Psoas muscle (tissue), 8 donors: ENCODE data around the gene KCNJ10. TPM values are rescaled to one million over a fixed set of nuclear protein-coding genes. Genes with fewer than 3 reads are reported as not detected.
"Not testable (repeated sequence)": the region's sequence is repeated elsewhere in the genome, so short reads cannot be mapped to it uniquely, and the experiment has no call there.

Source experiments
- ATAC-seq, 4 donors: fragments of 200-7000 bp; cut with Tn5 transposase; one replicate each; pipeline ENCODE4 v1.9.1; 2020; ENCODE audit warnings: moderate library complexity in 3 of 4, mild to moderate bottlenecking in 2 of 4
- DNase-seq, 2 donors: peaks; one replicate each; pipeline ENCODE4 v3.0.0-alpha.2; 2020
- H3K27ac ChIP-seq: fragments of 200-600 bp; one replicate; pipeline ENCODE4 v1.8.0; 2022
- H3K27me3 ChIP-seq, 3 donors: fragments of 200-600 bp in 1 of 3; one replicate each; pipeline versions ENCODE4 v1.6.1 to v1.8.0; 2013 to 2022; ENCODE audit warnings: low read length in 2 of 3, mild to moderate bottlenecking in 2 of 3, moderate library complexity in 1 of 3; ENCODE audit not compliant: insufficient read depth in 3 of 3
- H3K36me3 ChIP-seq, 2 donors: fragments of 200-600 bp in 1 of 2; one replicate each; pipeline versions ENCODE4 v1.6.1 to v1.8.0; 2013 to 2022; ENCODE audit warnings: low read depth in 1 of 2, mild to moderate bottlenecking in 1 of 2, moderate library complexity in 1 of 2; ENCODE audit not compliant: insufficient read depth in 1 of 2
- H3K4me1 ChIP-seq: fragments of 200-600 bp; one replicate; pipeline ENCODE4 v1.8.0; 2022
- H3K4me3 ChIP-seq: fragments of 200-600 bp; one replicate; pipeline ENCODE4 v1.8.0; 2022; ENCODE audit warnings: mild to moderate bottlenecking
- H3K9me3 ChIP-seq: fragments of 200-600 bp; one replicate; pipeline ENCODE4 v1.8.0; 2022
- CTCF ChIP-seq: fragments of 200-600 bp; IDR thresholded peaks from one replicate; pipeline ENCODE4 v1.8.0; 2022; ENCODE audit warnings: antibody characterized with exemption
- WGBS, 3 donors: extraction: QIAGEN DNeasy Blood & Tissue Kit; methylation state at CpG; one replicate each; pipeline versions ENCODE4 v1.1.6 to v1.1.7; 2013; 5-methylcytosine and 5-hydroxymethylcytosine counted together
- intact Hi-C, 2 donors: fragments of 100-400 bp; cut with DNase I; formaldehyde crosslinking; loops; one replicate each; pipeline versions ENCODE4 v1.11.0 to v1.14.2; 2022
- polyA plus RNA-seq, 3 donors: library from polyadenylated mRNA; stranded (reverse); fragments of 200-250 nt; gene quantifications; one replicate each; pipeline ENCODE4 v1.2.3, GENCODE V29; 2013
- total RNA-seq, 4 donors: library from RNA; stranded (reverse); fragmentation: NEBNext Ultra II Directional in 2 of 4; extraction: Animal tissue kit (Norgen Biotek cat#: 25700) in 2 of 4; gene quantifications; one replicate each; pipeline versions ENCODE4 v1.2.1 to v1.2.4, GENCODE V29; 2021 to 2023
- donor health status: healthy with polysubstance abuse.
- donor health status: DM: no; HTN: no; CAD: no; lungs with moderate emphysema.
- donor health status: Bipolar disorder and iron deficiency.
- donor health status: healthy.
- donor health status: DM: yes; HTN: yes; CAD: no.
- donor health status: DM: no; HTN: no; CAD: no.
- donor health status: DM: no; HTN: no; CAD: no.
- donor health status: DM: yes; HTN: yes; CAD: no.

KCNJ10 gene
- total and polyA plus RNA-seq, 7 donors = 0.01 to 0.09 (median 0.05) TPM; not detected in 3

GRCh38 chr1:160112357-160112756, 42.4 kb upstream of the KCNJ10 start:
- no peak overlapping the region for H3K4me3 ChIP-seq
- intact Hi-C loops = loop anchor here in 1 of 2 donors (5.0 kb wide), 1 partner anchor 60 kb away; no protein-coding TSS in a partner anchor
- DNase-seq = no peak
- peaks cover 35% of the 10 kb centered on the region for H3K4me1 ChIP-seq
- peak overlapping the region; percentile 46 for H3K27ac ChIP-seq
- H3K9me3 ChIP-seq = no peaks in the 10 kb centered on the region
- no peak for ATAC-seq
- WGBS, 3 donors = 60 to 76% (median 72%) methylated on average over 12 of the region's 12 CpGs
- H3K27me3 ChIP-seq = no peaks in the 10 kb centered on the region
- no peaks in the 10 kb centered on the region for H3K36me3 ChIP-seq
- no peak for TF ChIP-seq CTCF

DNA sequence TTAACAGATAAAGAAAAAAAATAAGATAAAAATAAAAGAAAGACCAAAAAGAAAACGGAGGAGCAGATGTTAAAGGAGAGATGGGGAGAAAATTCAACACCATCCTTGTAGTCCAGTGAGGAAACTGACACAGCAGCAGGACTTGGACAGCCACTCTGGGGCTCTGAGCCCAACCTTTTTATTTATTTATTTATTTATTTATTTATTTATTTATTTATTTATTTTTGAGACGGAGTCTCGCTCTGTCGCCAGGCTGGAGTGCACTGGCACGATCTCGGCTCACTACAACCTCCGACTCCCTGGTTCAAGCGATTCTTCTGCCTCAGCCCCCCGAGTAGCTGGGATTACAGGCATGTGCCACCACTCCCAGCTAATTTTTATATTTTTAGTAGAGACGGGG, 41.5 kb upstream of the KCNJ10 start:
- not testable (repeated sequence) for H3K36me3 ChIP-seq, H3K4me3 ChIP-seq, H3K27me3 ChIP-seq, H3K9me3 ChIP-seq, DNase-seq, ATAC-seq
- intact Hi-C loops = loop anchor here in 1 of 2 donors (5.0 kb wide), 1 partner anchor 61 kb away; no protein-coding TSS in a partner anchor
- WGBS, 3 donors = 71 to 88% (median 71%) methylated on average over 10 of the region's 10 CpGs
- Histone ChIP-seq H3K27ac (peak overlapping the region; percentile 46), H3K4me1 (peaks cover 35% of the 10 kb centered on the region)

DNA sequence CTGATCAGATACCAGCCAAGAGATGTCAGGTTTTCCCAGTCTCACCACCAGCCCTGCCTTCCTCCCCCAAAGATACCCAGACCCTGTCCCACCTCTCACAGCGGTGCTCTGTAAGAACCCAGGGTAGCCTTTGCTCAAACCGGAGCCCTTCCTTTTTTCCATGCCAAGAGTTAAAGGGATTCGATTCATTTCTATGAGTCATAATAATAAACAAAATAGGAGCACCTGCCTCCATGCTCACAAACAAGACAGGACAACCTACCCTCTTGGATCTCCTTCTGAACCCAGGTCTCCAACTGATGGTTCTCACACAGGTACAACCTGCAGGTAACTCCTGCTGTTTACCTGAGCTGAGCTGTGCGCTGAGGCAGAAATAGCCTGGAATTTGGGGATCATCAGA, 39.7 kb upstream of the KCNJ10 start:
- no peak for ATAC-seq
- DNase-seq = no peak
- WGBS, 3 donors = 58 to 67% (median 65%) methylated on average over 4 of the region's 4 CpGs
- Histone ChIP-seq H3K27me3 (no peaks in the 10 kb centered on the region), H3K4me1 (peaks cover 29% of the 10 kb centered on the region), H3K4me3 (no peak overlapping the region), H3K36me3 (no peaks in the 10 kb centered on the region), H3K27ac (no peak overlapping the region), H3K9me3 (no peaks in the 10 kb centered on the region)
- TF ChIP-seq CTCF = no peak
- intact Hi-C loops = loop anchor here in 1 of 2 donors (5.0 kb wide), 1 partner anchor 63 kb away; no protein-coding TSS in a partner anchor

- TF ChIP-seq CTCF = peak; percentile 42
- Histone ChIP-seq H3K4me3 (no peak overlapping the region), H3K36me3 (no peaks in the 10 kb centered on the region), H3K27ac (no peak overlapping the region), H3K9me3 (no peaks in the 10 kb centered on the region), H3K27me3 (no peaks in the 10 kb centered on the region), H3K4me1 (peaks cover 23% of the 10 kb centered on the region)
- DNase-seq (no peak), ATAC-seq (no peak)
- 44 to 50% (median 47%) methylated on average over 6 of the region's 6 CpGs for WGBS, 3 donors
- intact Hi-C loops = no loop called here
Observed at GRCh38 chr1:160108888-160109662, 39.1 kb upstream of the KCNJ10 start.

DNA sequence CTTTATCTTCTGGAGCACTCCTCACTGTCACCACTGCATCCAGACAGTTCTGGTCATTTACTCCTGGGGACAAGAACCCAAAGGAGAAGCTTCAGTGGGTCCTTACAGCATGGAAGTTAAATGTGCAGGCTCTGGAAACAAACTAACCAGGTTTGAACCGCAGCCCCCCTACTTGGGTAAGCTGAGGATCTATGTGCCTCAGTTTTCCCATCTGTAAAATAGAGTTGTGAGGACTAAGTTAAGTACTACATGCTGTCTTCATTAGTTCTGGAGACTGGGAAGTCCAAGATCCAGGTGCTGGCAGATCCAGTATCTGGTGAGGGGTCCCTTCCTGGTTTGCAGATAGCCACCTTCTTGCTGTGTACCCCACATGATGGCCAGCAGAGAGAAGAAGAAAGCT, 37.6 kb upstream of the KCNJ10 start:
- H3K27me3 ChIP-seq = no peaks in the 10 kb centered on the region
- no peak for TF ChIP-seq CTCF
- H3K27ac ChIP-seq = no peak overlapping the region
- H3K4me3 ChIP-seq = no peak overlapping the region
- H3K36me3 ChIP-seq = no peaks in the 10 kb centered on the region
- peak in 1 of 2 donors; percentile 1 for DNase-seq
- no peaks in the 10 kb centered on the region for H3K9me3 ChIP-seq
- ATAC-seq = no peak
- intact Hi-C loops = no loop called here
- H3K4me1 ChIP-seq = peaks cover 11% of the 10 kb centered on the region
- WGBS, 3 donors = 93 to 100% (median 96%) methylated on average over 1 of the region's 1 CpG
